ENCODE measurements around the gene CDCA5.

The CDCA5 gene

GRCh38 chr11:65104628-65105027 lies 20.8 kb upstream of the CDCA5 start:
- no peak for FAIRE-seq

DNA sequence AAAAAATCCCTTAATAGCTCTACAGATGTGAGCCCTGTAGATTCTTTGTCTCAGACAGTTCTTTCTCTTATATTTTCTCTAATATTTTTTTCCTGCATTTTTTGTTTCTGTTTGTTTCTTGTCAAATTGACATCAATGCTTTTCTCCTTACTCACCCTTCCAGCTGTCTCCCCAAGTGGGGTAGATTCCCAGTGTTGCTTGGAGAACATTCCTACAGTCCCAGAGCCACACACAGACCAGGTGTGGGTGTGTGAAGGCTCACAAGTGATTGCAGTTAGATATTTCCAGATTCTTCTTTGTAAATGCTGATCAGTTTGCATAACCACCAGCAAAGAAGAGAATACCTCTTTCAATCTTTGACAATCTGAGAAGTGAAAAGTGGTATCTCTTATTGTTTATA lies 19.6 kb upstream of the CDCA5 start:
- FAIRE-seq, result no peak

- no peak for FAIRE-seq
Measured at GRCh38 chr11:65102142-65103095, 18.6 kb upstream of the CDCA5 start.

DNA sequence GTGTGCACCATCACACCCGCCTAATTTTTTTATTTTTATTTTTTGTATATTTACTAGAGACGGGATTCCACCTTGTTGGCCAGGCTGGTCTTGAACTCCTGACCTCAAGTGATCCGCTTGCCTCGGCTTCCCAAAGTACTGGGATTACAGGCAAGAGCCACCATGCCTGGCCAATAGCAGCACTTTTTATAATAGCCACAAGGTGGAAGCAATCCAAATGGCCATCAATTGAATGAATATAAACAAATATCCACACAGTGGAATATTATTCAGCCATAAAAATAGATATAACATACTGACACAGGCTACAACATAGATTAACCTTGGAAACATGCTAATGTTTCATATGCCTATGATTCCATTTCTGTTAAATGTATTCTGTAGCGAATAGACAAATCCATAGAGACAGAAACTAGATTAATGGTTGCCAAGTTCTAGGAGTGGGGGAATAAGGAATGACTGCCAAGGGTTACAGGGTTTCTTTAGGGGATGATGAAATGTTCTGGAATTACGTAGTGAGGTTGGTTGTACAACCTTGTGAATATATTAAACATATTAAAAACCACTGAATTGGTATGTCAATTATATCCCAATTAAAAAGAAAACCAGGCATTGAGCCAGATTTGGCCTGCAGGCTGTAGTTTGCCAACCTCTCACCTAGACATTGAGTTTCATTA lies 17.0 kb upstream of the CDCA5 start:
- FAIRE-seq, result no peak

- FAIRE-seq, result no peak
Measured at GRCh38 chr11:65096926-65097325, 13.1 kb upstream of the CDCA5 start.

DNA sequence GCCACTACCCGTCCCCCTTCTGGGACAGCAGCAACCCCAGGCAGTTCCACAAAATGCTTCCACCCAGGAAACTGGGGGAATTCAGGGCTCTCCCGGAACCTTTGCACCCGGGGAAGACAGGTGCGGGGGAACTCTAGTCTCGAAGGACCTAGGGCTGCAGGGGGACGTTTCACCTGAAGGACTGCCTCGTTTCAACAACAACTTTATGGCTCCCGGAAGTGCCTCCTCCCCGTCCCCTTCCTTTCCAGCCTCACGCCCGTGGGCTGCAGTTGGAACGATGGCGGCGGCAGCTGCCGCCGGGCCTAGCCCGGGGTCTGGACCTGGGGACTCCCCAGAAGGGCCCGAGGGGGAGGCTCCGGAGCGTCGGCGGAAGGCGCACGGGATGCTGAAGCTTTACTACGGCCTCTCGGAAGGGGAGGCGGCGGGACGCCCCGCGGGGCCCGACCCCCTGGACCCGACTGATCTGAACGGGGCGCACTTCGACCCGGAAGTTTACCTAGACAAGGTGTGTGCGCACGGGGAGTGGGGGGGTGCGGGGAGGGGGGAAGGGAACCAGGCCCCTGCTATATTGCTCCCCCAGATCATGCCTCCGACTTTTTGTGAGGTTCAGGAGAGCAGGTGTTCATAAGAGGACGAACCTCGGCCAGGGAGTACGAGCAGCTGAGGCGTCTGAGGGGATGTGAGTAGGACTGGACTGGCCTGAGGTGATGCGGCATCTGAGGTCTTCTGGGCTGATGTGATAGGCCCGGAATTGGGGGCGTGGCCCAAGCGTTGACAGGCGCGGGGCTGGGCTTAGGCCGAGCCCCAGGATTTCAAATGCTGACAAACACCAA lies 12.3 kb upstream of the CDCA5 start, which contains the start of gene VPS51:
Gene VPS51 (plus strand): TSS at position 241 of the 833 bp plus-strand sequence. CDS start 37 bp downstream, at position 278.
- FAIRE-seq, result no peak

DNA sequence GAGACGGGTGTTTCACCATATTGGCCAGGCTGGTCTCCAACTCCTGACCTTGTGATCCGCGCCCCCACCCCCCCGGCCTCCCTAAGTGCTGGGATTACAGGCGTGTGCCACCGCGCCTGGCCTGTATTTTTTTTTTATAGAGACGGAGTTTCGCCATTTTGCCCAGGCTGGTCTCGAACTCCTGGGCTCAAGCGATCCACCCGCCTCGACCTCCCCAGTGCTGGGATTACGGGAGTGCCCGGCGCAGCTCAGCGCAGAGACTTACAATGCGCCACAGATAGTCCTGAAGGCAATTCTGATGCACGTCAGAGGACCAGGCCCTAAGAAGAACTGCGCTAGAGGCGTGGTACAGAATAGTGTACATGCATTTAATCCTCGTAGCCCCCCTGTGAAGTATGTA lies 11.6 kb upstream of the CDCA5 start:
- no peak for FAIRE-seq

DNA sequence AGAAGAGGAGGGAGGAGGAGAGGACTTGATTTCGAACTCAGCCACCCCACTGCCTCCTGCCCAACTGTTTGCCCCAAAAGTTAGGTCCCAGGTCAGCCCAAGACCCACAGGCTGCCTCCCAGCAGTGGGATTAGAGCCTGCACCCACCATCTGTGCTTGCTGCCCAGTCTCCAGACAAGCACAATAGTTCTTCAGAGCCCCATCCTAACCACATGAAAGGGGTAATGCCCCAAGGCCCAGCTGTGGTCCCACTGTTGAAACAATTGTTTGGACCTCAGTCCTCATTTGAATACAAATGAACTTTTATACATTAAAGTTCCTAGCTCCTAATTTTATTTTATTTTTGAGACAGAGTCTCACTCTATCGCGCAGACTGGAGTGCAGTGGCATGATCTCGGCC lies 6.8 kb upstream of the CDCA5 start:
- FAIRE-seq, result no peak

- FAIRE-seq, result no peak
Measured at GRCh38 chr11:65089621-65090020, 5.8 kb upstream of the CDCA5 start.

GRCh38 chr11:65087827-65088226 lies 4.0 kb upstream of the CDCA5 start:
- no peak for FAIRE-seq

DNA sequence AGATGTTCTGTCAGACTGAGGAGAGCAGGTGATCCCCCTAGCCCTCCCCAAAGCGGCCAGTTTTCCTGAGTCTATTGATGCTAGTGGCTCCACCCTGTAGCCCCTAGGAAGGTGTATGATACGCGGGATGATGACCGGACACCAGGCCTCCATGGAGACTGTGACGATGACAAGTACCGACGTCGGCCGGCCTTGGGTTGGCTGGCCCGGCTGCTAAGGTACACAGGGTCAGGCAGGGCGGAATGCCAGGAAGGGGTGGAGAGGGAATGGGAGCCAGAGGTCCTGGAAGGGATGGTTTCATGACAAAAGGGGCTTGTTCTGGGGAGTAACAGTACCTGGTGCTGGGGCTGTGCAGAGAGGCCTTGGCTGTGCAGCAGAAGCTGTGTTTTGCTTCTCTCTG lies 3.4 kb upstream of the CDCA5 start:
- FAIRE-seq, result no peak

- no peak for FAIRE-seq
Measured at GRCh38 chr11:65086809-65087208, 3.0 kb upstream of the CDCA5 start.

- no peak for FAIRE-seq
Measured at GRCh38 chr11:65085446-65085845, 1.6 kb upstream of the CDCA5 start.

DNA sequence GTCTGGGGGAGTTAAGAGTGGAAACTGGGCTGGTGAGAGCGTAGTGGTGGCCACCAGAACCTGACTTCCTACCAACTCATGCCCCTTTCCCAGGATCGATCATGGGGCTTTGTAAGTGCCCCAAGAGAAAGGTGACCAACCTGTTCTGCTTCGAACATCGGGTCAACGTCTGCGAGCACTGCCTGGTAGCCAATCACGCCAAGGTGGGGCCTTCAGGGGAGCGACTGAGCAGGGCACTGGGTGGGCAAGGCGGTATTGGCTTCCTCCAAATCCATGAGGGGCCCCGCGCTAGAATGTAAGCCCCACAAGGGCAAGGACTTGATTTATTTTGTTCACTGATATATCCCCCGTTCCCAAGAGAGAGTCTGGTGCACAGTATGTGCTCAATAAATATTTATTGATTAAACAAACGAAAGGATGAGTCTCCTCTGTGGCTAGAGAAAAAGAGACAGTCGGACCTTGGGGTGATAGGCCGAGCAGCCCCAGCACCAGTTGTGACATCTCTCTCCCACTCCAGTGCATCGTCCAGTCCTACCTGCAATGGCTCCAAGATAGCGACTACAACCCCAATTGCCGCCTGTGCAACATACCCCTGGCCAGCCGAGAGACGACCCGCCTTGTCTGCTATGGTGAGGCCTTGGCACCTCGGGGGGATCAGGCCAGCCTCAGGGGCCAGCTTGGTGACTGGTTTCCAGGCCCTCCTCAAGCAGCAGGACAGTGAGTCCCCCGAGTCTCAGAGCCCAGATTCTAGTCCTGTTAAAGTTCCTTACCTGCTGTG lies 947 bp upstream of the CDCA5 start:
- no peak for FAIRE-seq

DNA sequence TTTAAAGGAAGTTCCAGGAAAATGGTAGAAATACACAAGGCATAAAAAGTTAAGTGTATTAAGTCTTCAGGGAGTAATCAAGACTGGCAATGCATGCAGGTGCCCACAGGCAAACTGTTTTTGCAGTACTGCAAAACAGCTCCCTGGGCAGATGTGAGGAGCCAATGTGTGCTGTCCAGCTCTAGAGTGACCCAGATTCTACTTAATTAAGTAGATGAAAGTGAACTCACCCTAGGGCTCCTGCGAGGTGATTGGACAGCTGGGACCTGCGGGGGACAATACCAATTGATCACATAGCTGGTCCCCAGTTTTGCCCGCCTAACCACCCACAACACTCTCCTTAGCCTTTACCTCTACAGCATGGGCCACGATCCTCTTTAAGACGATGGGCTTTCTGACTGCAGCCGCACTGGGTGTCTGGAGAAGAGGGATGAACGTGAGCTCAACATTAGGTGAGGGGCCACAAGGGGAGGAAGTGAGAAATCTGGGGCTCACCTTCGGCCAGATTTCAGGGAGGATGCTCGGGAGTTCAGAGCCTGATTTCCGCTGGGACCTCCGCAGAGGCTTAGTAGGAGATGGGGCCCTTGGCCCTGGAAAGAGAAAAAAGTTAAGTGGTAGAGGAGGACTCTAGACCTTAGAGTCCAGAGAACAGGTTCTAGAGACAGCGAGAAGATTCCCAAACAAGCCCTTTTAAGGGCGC lies 556 bp downstream of the CDCA5 start:
- FAIRE-seq, result no peak

DNA sequence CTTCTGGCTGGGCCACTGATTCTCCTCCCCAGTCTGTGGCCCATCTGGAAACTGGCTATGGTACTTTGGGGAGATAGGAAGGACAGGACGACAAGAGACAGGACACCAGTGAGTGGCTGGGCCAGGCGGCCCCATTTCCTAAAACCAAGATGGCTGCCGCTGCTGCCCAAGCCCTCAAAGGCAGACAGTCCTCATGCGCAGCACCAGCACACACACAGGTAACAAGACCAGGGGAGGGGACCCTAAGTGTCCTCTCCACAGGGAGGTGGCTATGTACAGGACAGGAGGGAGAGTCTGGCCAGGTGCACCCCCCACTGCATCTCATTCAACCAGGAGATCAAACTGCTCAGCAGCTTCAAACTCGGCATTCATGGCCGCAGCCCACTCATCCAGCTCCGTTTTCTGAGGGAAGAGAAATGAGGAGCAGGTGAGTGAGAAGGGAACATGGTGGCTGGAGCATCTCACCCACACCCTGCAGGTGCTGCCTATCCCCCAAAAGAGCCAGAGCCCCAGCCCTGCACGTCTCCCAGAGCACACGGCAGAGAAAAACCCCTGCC lies 5.0 kb downstream of the CDCA5 start:
- FAIRE-seq, result no peak

- FAIRE-seq, result no peak
Measured at GRCh38 chr11:65078151-65078550, 5.7 kb downstream of the CDCA5 start.

DNA sequence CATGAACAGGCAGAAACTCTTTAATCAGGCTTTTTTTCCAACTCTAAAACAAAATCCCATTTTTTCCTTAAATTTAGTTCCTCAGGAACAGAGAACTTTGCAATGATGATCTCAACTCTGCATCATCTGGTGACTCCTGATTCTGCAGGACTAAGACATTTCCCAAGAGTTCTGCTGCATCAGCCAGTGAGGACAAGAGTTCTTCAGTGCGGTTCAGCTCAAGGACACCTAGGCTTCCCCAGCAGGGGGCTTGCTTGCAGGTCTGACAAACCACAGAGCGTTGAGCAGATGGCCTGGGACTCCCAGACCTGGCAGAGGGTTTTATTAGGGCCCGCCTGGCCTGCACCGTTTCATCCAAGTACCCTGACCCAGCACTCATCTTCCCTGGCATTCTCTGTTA lies 6.4 kb downstream of the CDCA5 start:
- FAIRE-seq, result no peak

DNA sequence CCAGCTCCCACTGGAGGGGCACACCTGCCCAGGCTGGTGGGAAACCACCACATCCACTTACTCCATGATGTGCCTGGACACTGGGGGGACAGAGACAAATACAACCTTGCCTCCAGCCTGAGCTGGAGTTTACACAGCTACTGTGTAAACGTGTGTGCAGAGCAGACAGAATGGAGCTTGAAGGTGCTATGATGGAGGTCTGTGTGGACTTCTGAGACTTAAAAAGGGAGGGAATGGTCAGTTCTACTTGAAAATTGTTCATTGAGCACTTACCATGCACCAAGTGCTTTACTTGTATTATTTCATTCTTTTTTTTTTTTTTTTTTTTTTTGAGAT lies 11.2 kb downstream of the CDCA5 start:
- no peak for FAIRE-seq

GRCh38 chr11:65071907-65072630 lies 11.8 kb downstream of the CDCA5 start:
- no peak for FAIRE-seq

- no peak for FAIRE-seq
Measured at GRCh38 chr11:65069217-65069616, 14.6 kb downstream of the CDCA5 start.
